IMR-90 (cell line): ENCODE data around the gene DCTN5. TPM values are rescaled to one million over a fixed set of nuclear protein-coding genes. Genes with fewer than 3 reads are reported as not detected.

ENCODE experiments used
- ATAC-seq: fragments of 200-7000 bp; cut with Tn5 transposase; 2 replicates; pipeline ENCODE4 v1.9.1; 2020; ENCODE audit warnings: low read depth, mild to moderate bottlenecking, moderate library complexity
- BruUV-seq: library from RNA; stranded (reverse); fragments of 400-500 nt; replicated peaks from 2 replicates; lab custom pipeline; 2021; lab: Mats Ljungman, UMichigan
- CTCF ChIA-PET: fragments of 300-600 bp; formaldehyde crosslinking; extraction: SDS; loops from one replicate; lab custom pipeline; 2021; ENCODE audit warnings: antibody characterized with exemption; lab: Yijun Ruan, JAX
- POLR2A ChIA-PET: fragments of 300-600 bp; sonication (Branson Sonifier 250); formaldehyde crosslinking; loops from one replicate; lab custom pipeline; 2022; ENCODE audit warnings: antibody characterized with exemption; ENCODE audit not compliant: unreplicated experiment; lab: Charles Lee
- DNase-seq: peaks from one replicate; pipeline ENCODE4 v3.0.0; 2013
- H2AFZ ChIP-seq: replicated peaks from 2 replicates; pipeline ENCODE3; 2013; ENCODE audit warnings: low read length, mild to moderate bottlenecking; ENCODE audit not compliant: poor library complexity
- H2AK5ac ChIP-seq: 2 replicates; pipeline ENCODE4 v1.6.1; 2013; ENCODE audit warnings: low read depth, low read length, inconsistent platforms
- H2AK9ac ChIP-seq: replicated peaks from 2 replicates; pipeline ENCODE3; 2013; ENCODE audit warnings: mild to moderate bottlenecking, low read depth, low read length, moderate library complexity; ENCODE audit not compliant: poor library complexity
- H2BK120ac ChIP-seq: 2 replicates; pipeline ENCODE4 v1.6.1; 2013; ENCODE audit warnings: low read depth, low read length, inconsistent platforms
- H2BK15ac ChIP-seq: 3 replicates; pipeline ENCODE4 v1.6.1; 2013; ENCODE audit warnings: low read depth, low read length, inconsistent platforms
- H2BK20ac ChIP-seq: 2 replicates; pipeline ENCODE4 v1.6.1; 2013; ENCODE audit warnings: low read depth, mild to moderate bottlenecking, inconsistent platforms, low read length, moderate library complexity
- H2BK5ac ChIP-seq: 2 replicates; pipeline ENCODE4 v1.6.1; 2013; ENCODE audit warnings: mild to moderate bottlenecking, low read depth, low read length, inconsistent platforms; ENCODE audit not compliant: poor library complexity, severe bottlenecking
- H3K14ac ChIP-seq: replicated peaks from 2 replicates; pipeline ENCODE4 v1.6.1; 2013; ENCODE audit warnings: low read depth, low read length, inconsistent platforms
- H3K18ac ChIP-seq: 2 replicates; pipeline ENCODE4 v1.6.1; 2013; ENCODE audit warnings: low read depth, low read length, control low read depth
- H3K23ac ChIP-seq: 2 replicates; pipeline ENCODE4 v1.6.1; 2013; ENCODE audit warnings: low read depth, low read length, inconsistent platforms
- H3K27ac ChIP-seq: 2 replicates; pipeline ENCODE4 v1.5.1; 2013; ENCODE audit warnings: mild to moderate bottlenecking, control low read depth, low read length; ENCODE audit not compliant: insufficient read depth
- H3K27me3 ChIP-seq: 2 replicates; pipeline ENCODE4 v1.6.1; 2013; ENCODE audit warnings: low read length; ENCODE audit not compliant: control insufficient read depth, insufficient read depth
- H3K36me3 ChIP-seq: 2 replicates; pipeline ENCODE4 v1.6.1; 2013; ENCODE audit warnings: low read length, mixed read lengths; ENCODE audit not compliant: control insufficient read depth, insufficient read depth
- H3K4ac ChIP-seq: 2 replicates; pipeline ENCODE4 v1.6.1; 2013; ENCODE audit warnings: low read depth, low read length, inconsistent platforms
- H3K4me1 ChIP-seq: 2 replicates; pipeline ENCODE4 v1.6.1; 2013; ENCODE audit warnings: low read length, mixed read lengths; ENCODE audit not compliant: control insufficient read depth, insufficient read depth
- H3K4me2 ChIP-seq: 2 replicates; pipeline ENCODE4 v1.6.1; 2013; ENCODE audit warnings: low read depth, mild to moderate bottlenecking, control low read depth, low read length, moderate library complexity
- H3K4me3 ChIP-seq: 2 replicates; pipeline ENCODE4 v1.5.1; 2013; ENCODE audit warnings: low read depth, mild to moderate bottlenecking, control low read depth, low read length, moderate library complexity; ENCODE audit not compliant: insufficient read depth
- H3K56ac ChIP-seq: 2 replicates; pipeline ENCODE4 v1.6.1; 2013; ENCODE audit warnings: low read length, inconsistent platforms; ENCODE audit not compliant: insufficient read depth; ENCODE audit errors: extremely low read depth
- H3K79me1 ChIP-seq, 2 experiments: 2 replicates each; pipeline ENCODE4 v1.6.1; 2013; ENCODE audit warnings: low read length in 2 of 2, inconsistent platforms in 1 of 2, low read depth in 1 of 2
- H3K9ac ChIP-seq: 2 replicates; pipeline ENCODE4 v1.6.1; 2013; ENCODE audit warnings: low read depth, low read length, control low read depth
- H3K9me1 ChIP-seq: 2 replicates; pipeline ENCODE4 v1.6.1; 2013; ENCODE audit warnings: low read length, inconsistent platforms; ENCODE audit not compliant: insufficient read depth
- H3K9me3 ChIP-seq: 2 replicates; pipeline ENCODE4 v1.6.1; 2013; ENCODE audit warnings: low read length; ENCODE audit not compliant: control insufficient read depth, insufficient read depth
- H4K20me1 ChIP-seq: 2 replicates; pipeline ENCODE4 v1.6.1; 2013; ENCODE audit warnings: low read length, inconsistent platforms; ENCODE audit not compliant: insufficient read depth
- H4K5ac ChIP-seq: 2 replicates; pipeline ENCODE4 v1.6.1; 2013; ENCODE audit warnings: mild to moderate bottlenecking, low read depth, low read length, control low read depth
- H4K8ac ChIP-seq, 2 experiments: 2 replicates each; pipeline ENCODE4 v1.6.1; 2013; ENCODE audit warnings: low read depth in 2 of 2, low read length in 2 of 2, control low read depth in 1 of 2, inconsistent platforms in 1 of 2
- H4K91ac ChIP-seq: 2 replicates; pipeline ENCODE4 v1.6.1; 2013; ENCODE audit warnings: low read depth, low read length, inconsistent platforms; ENCODE audit not compliant: insufficient read depth
- RCOR1 ChIP-seq: IDR thresholded peaks from 2 replicates; pipeline ENCODE4 v1.6.1; 2012; ENCODE audit warnings: mild to moderate bottlenecking, low read length, improper control_type of control experiment; ENCODE audit not compliant: insufficient replicate concordance
- WGBS, 2 experiments: methylation state at CpG; one replicate each; pipeline versions ENCODE4 v1.1.5 to v1.1.7; 2013; ENCODE audit warnings: missing lambda C conversion rate in 2 of 2; ENCODE audit not compliant: insufficient read length in 1 of 2; ENCODE audit errors: extremely low coverage in 2 of 2; 5-methylcytosine and 5-hydroxymethylcytosine counted together
- dilution Hi-C: fragments of 300-500 bp; cut with HindIII; formaldehyde crosslinking; loops from one replicate; pipeline ENCODE4 v1.14.3; 2018; ENCODE audit warnings: low sequenced_read_pairs; ENCODE audit not compliant: unreplicated experiment
- in situ Hi-C: fragments of 300-500 bp; cut with MboI; formaldehyde crosslinking; loops from 3 replicates; pipeline ENCODE4 v1.14.3; 2019; ENCODE audit warnings: low sequenced_read_pairs, inconsistent platforms, mixed read lengths
- intact Hi-C: fragments of 100-400 bp; cut with micrococcal nuclease; formaldehyde crosslinking; loops from 2 replicates; pipeline ENCODE4 v1.10.0; 2022
- polyA plus RNA-seq, 3 experiments: library from polyadenylated mRNA; depleted of rRNA; stranded (reverse); fragments of >200 nt; gene quantifications; 2 replicates each; pipeline ENCODE4 v1.2.3, GENCODE V29; 2012; ENCODE audit warnings: low replicate concordance in 1 of 3
- total RNA-seq: library from RNA; depleted of rRNA; stranded (reverse); fragments of >200 nt; gene quantifications from 2 replicates; pipeline ENCODE4 v1.2.3, GENCODE V29; 2012

DCTN5 gene
- total and polyA plus RNA-seq, 2 of the 4 experiments (the other 2 are of a cell fraction): 49.6 to 111 TPM

DNA sequence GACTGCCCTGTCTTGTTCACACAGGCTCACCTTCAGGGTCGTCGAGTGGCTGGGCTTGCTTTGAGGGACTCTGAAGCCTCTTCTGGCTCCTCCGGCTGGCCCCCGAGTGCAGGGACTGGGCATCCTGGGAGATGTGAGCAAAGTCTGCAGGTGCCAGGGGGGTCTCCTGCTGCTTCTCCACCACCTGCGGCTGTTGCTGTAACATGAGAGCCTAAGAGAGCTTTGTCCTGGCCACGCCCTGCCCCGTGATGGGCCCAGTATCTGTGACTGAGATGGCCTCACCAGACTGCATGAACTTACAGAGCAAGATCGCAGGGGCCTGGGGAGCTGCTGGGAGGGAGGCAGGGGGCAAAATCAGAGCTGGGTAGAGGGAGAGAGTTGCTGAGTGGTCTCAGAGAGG lies 59.2 kb downstream of the DCTN5 start:
- intact Hi-C loops (no loop called here), dilution Hi-C loops (no loop called here), in situ Hi-C loops (no loop called here)
- ChIA-PET POLR2A (no interaction called here), CTCF (interaction anchor here (0.8 to 1.3 kb wide), 2 partner anchors 9 to 27 kb away, joined by 3 to 4 read pairs; no protein-coding TSS in a partner anchor)
- Histone ChIP-seq H3K18ac (no peak overlapping the region), H3K4ac (no peak overlapping the region), H2BK120ac (no peak overlapping the region), H2AK5ac (no peak overlapping the region), H3K56ac (no peak overlapping the region), H3K9me1 (no peaks in the 10 kb centered on the region; the same call in 1 of the 2 replicates), H4K20me1 (no peaks in the 10 kb centered on the region), H3K4me3 (no peak overlapping the region), H2BK5ac (no peak overlapping the region), H3K23ac (no peak overlapping the region), H2AFZ (peak overlapping the region; percentile 33), H2BK20ac (no peak overlapping the region), H3K27ac (no peak overlapping the region), H3K4me1 (peaks cover 2% of the 10 kb centered on the region; the same call in 1 of the 2 replicates), H3K79me1 (no peaks in the 10 kb centered on the region), H3K9ac (no peak overlapping the region), H2BK15ac (no peak overlapping the region), H4K91ac (no peak overlapping the region), H2AK9ac (no peak overlapping the region), H3K14ac (no peak overlapping the region), H3K36me3 (no peaks in the 10 kb centered on the region), H4K8ac (no peak overlapping the region), H3K9me3 (0 out of 2 replicates have a peak, but pooled peaks cover 2% of the 10 kb centered on the region), H3K4me2 (no peak overlapping the region), H3K27me3 (no peaks in the 10 kb centered on the region; the same call in 1 of the 2 replicates), H4K5ac (no peak overlapping the region)
- WGBS, 2 experiments: 8% methylated on average over 2 of the region's 8 CpGs; no CpG with 5 or more reads in 1 of the 2 experiments
- no TSS peak for BruUV-seq
- no peak for TF ChIP-seq RCOR1
- ATAC-seq (no peak), DNase-seq (no peak)
